IPS-20b (cell line): ENCODE data around the gene DNTT.
"Not testable (repeated sequence)": the region's sequence is repeated elsewhere in the genome, so short reads cannot be mapped to it uniquely, and the experiment has no call there.

Source experiments
- H3K27ac ChIP-seq: one replicate; pipeline ENCODE4 v1.5.1; 2013; ENCODE audit warnings: low read length
- H3K27me3 ChIP-seq: 2 replicates; pipeline ENCODE4 v1.6.1; 2013; ENCODE audit warnings: mild to moderate bottlenecking, low read length, inconsistent platforms; ENCODE audit not compliant: insufficient read depth
- H3K36me3 ChIP-seq: 2 replicates; pipeline ENCODE4 v1.6.1; 2013; ENCODE audit warnings: low read depth, mild to moderate bottlenecking, inconsistent platforms, low read length, moderate library complexity; ENCODE audit not compliant: insufficient read depth
- H3K4me1 ChIP-seq: 2 replicates; pipeline ENCODE4 v1.6.1; 2013; ENCODE audit warnings: mild to moderate bottlenecking, control low read depth, inconsistent platforms, low read length, moderate library complexity; ENCODE audit not compliant: insufficient read depth
- H3K4me3 ChIP-seq: 2 replicates; pipeline ENCODE4 v1.5.1; 2013; ENCODE audit warnings: mild to moderate bottlenecking, low read length, inconsistent platforms
- H3K9ac ChIP-seq: 2 replicates; pipeline ENCODE4 v1.6.1; 2013; ENCODE audit warnings: low read depth, mild to moderate bottlenecking, inconsistent platforms, low read length, moderate library complexity
- H3K9me3 ChIP-seq: 2 replicates; pipeline ENCODE4 v1.6.1; 2013; ENCODE audit warnings: mild to moderate bottlenecking, low read depth, low read length, inconsistent platforms; ENCODE audit not compliant: insufficient read depth

DNTT gene

GRCh38 chr10:96297486-96297885 is 6.7 kb upstream of the DNTT start:
- Histone ChIP-seq H3K9ac (no peak overlapping the region), H3K4me3 (no peak overlapping the region), H3K36me3 (no peaks in the 10 kb centered on the region), H3K9me3 (no peaks in the 10 kb centered on the region), H3K27ac (no peak overlapping the region), H3K4me1 (no peaks in the 10 kb centered on the region), H3K27me3 (no peaks in the 10 kb centered on the region)

GRCh38 chr10:96298362-96298761 is 5.9 kb upstream of the DNTT start:
- Histone ChIP-seq H3K9me3 (no peaks in the 10 kb centered on the region), H3K4me1 (no peaks in the 10 kb centered on the region), H3K36me3 (no peaks in the 10 kb centered on the region), H3K4me3 (no peak overlapping the region), H3K27ac (no peak overlapping the region), H3K27me3 (no peaks in the 10 kb centered on the region), H3K9ac (no peak overlapping the region)

GRCh38 chr10:96299383-96299782 is 4.9 kb upstream of the DNTT start:
- Histone ChIP-seq H3K4me3 (no peak overlapping the region), H3K27me3 (no peaks in the 10 kb centered on the region), H3K36me3 (no peaks in the 10 kb centered on the region), H3K4me1 (no peaks in the 10 kb centered on the region), H3K27ac (no peak overlapping the region), H3K9me3 (no peaks in the 10 kb centered on the region), H3K9ac (no peak overlapping the region)

- Histone ChIP-seq H3K9ac (no peak overlapping the region), H3K27me3 (no peaks in the 10 kb centered on the region), H3K27ac (no peak overlapping the region), H3K9me3 (no peaks in the 10 kb centered on the region), H3K4me3 (no peak overlapping the region), H3K36me3 (no peaks in the 10 kb centered on the region), H3K4me1 (no peaks in the 10 kb centered on the region)
These were observed 2.6 kb upstream of the DNTT start for GRCh38 chr10:96301616-96302015.

- no peak overlapping the region for H3K27ac ChIP-seq
- H3K36me3 ChIP-seq, result no peaks in the 10 kb centered on the region
- H3K27me3 ChIP-seq, result no peaks in the 10 kb centered on the region
- peaks cover 18% of the 10 kb centered on the region for H3K4me1 ChIP-seq
- H3K9ac ChIP-seq, result no peak overlapping the region
- H3K4me3 ChIP-seq, result no peak overlapping the region
- no peaks in the 10 kb centered on the region for H3K9me3 ChIP-seq
These were observed 785 bp downstream of the DNTT start for GRCh38 chr10:96305019-96305418.

- Histone ChIP-seq H3K27ac (no peak overlapping the region), H3K4me1 (peaks cover 32% of the 10 kb centered on the region), H3K27me3 (no peaks in the 10 kb centered on the region), H3K9me3 (no peaks in the 10 kb centered on the region), H3K4me3 (no peak overlapping the region), H3K36me3 (no peaks in the 10 kb centered on the region), H3K9ac (no peak overlapping the region)
These were observed 2.3 kb downstream of the DNTT start for GRCh38 chr10:96306516-96306915.

- peak overlapping the region; percentile 39; the same call in 1 of the 2 replicates for H3K9ac ChIP-seq
- not testable (repeated sequence) for H3K27ac ChIP-seq, H3K9me3 ChIP-seq, H3K27me3 ChIP-seq, H3K36me3 ChIP-seq
- peaks cover 32% of the 10 kb centered on the region for H3K4me1 ChIP-seq
- peak overlapping the region; percentile 11; the same call in 1 of the 2 replicates for H3K4me3 ChIP-seq
These were observed 4.6 kb downstream of the DNTT start for GRCh38 chr10:96308854-96309253.

GRCh38 chr10:96309628-96310320 is 5.5 kb downstream of the DNTT start:
- H3K9ac ChIP-seq, result peak overlapping the region; percentile 75; the same call in 1 of the 2 replicates
- H3K27ac ChIP-seq, result peak overlapping the region; percentile 86
- H3K4me3 ChIP-seq, result peak overlapping the region; percentile 24

GRCh38 chr10:96310321-96310669 is 6.1 kb downstream of the DNTT start:
- Histone ChIP-seq H3K27ac (peak overlapping the region; percentile 86), H3K27me3 (no peaks in the 10 kb centered on the region), H3K9me3 (no peaks in the 10 kb centered on the region), H3K4me3 (peak overlapping the region; percentile 24), H3K36me3 (no peaks in the 10 kb centered on the region), H3K9ac (peak overlapping the region; percentile 75), H3K4me1 (peaks cover 32% of the 10 kb centered on the region)

More at GRCh38 chr10:96309628-96310320, 5.5 kb downstream of the DNTT start:
- Histone ChIP-seq H3K4me1 (peaks cover 32% of the 10 kb centered on the region), H3K27me3 (no peaks in the 10 kb centered on the region), H3K9me3 (no peaks in the 10 kb centered on the region), H3K36me3 (no peaks in the 10 kb centered on the region)

GRCh38 chr10:96311180-96311715 is 7.0 kb downstream of the DNTT start:
- Histone ChIP-seq H3K9me3 (no peaks in the 10 kb centered on the region), H3K9ac (peak overlapping the region; percentile 24; the same call in 1 of the 2 replicates), H3K4me3 (0 out of 2 replicates have a peak overlapping the region, but pooled peaks have one; percentile 10), H3K4me1 (peaks cover 32% of the 10 kb centered on the region), H3K27me3 (no peaks in the 10 kb centered on the region), H3K36me3 (no peaks in the 10 kb centered on the region), H3K27ac (peak overlapping the region; percentile 16)

GRCh38 chr10:96313344-96313743 is 9.1 kb downstream of the DNTT start:
- Histone ChIP-seq H3K4me3 (no peak overlapping the region), H3K27me3 (no peaks in the 10 kb centered on the region), H3K27ac (no peak overlapping the region), H3K36me3 (no peaks in the 10 kb centered on the region), H3K4me1 (peaks cover 26% of the 10 kb centered on the region), H3K9ac (no peak overlapping the region), H3K9me3 (no peaks in the 10 kb centered on the region)

GRCh38 chr10:96317067-96317833 is 13.0 kb downstream of the DNTT start:
- Histone ChIP-seq H3K27me3 (no peaks in the 10 kb centered on the region), H3K4me3 (no peak overlapping the region), H3K36me3 (no peaks in the 10 kb centered on the region), H3K27ac (no peak overlapping the region), H3K9ac (no peak overlapping the region), H3K9me3 (no peaks in the 10 kb centered on the region), H3K4me1 (peaks cover 7% of the 10 kb centered on the region; the same call in 1 of the 2 replicates)
